T-helper 9 cell (primary cell): ENCODE results near the gene TMEM129.

Source experiments
- DNase-seq: peaks from one replicate; pipeline ENCODE4 v3.0.0-alpha.2; 2020

Gene TMEM129

GRCh38 chr4:1757836-1758235, 36.7 kb upstream of the TMEM129 start:
- no peak for DNase-seq

GRCh38 chr4:1756893-1757779, 36.0 kb upstream of the TMEM129 start:
- no peak for DNase-seq

GRCh38 chr4:1756079-1756478, 35.0 kb upstream of the TMEM129 start:
- DNase-seq, result no peak

DNA sequence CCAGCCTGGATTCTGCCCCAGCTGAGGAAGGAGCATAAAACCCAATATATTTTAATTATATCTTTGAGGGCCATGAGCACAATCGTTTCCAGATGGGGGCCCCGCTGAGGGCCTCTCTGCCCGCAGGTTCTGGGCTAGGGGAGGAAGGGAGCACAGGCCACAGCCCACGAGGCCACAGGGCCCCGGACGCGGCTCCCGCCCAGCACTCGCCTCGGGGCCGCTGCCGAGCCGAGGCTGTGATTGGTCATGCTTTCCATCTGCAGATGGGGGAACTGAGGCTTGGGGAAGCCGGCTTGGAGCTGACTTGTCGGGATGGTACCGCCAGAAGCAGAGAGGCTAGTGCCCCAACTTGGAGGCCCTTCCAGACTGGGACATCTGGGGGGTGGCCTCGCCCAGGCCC, 34.2 kb upstream of the TMEM129 start:
- DNase-seq, result no peak

- no peak for DNase-seq
Observed at GRCh38 chr4:1754336-1754735, 33.2 kb upstream of the TMEM129 start.

GRCh38 chr4:1753697-1754311, 32.7 kb upstream of the TMEM129 start:
- no peak for DNase-seq

GRCh38 chr4:1753294-1753696, 32.2 kb upstream of the TMEM129 start:
- DNase-seq, result no peak

GRCh38 chr4:1752284-1753041, 31.3 kb upstream of the TMEM129 start:
- no peak for DNase-seq

DNA sequence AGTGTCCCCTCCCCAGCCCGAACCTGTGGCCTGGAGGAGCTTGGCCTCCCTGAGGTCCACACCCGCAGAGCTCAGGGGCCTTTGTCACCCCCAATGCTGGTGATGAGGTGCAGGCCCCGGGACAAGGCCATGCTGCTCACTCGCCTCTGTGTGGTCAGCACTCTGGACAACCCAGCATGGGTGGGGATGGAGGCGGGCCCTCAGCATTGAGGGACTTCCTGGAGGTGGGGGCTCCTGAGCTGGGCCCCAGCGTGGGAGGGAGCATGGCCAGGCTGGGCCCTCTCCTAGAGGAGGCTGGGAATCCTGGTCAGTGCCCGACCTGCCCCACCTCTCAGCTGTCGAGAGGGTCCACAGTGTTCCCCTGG, 30.8 kb upstream of the TMEM129 start:
- no peak for DNase-seq

GRCh38 chr4:1751155-1751918, 30.2 kb upstream of the TMEM129 start:
- DNase-seq, result no peak

GRCh38 chr4:1750381-1751154, 29.4 kb upstream of the TMEM129 start:
- DNase-seq, result no peak

GRCh38 chr4:1749826-1750225, 28.7 kb upstream of the TMEM129 start:
- no peak for DNase-seq

DNA sequence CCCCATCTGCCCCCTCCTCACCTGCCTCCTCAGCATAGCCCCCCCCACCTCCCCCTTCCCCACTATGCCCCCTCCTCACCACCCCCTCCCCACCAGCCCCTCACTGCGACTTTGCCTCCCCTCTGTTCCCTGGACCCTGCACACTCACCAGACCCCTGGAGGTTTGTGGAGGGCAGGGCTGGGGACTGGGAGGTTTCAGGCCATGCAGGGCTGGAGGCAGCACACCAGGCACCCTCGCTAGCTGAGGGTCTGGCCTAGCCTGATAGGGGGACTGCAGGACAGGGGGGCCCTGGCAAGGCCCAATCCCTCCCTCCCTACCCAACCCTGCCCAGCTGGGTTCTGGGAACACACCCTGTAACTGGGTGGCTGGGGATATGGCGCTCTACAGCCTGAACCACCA, 28.2 kb upstream of the TMEM129 start:
- no peak for DNase-seq

GRCh38 chr4:1748465-1748995, 27.4 kb upstream of the TMEM129 start:
- peak; percentile 80 for DNase-seq

DNA sequence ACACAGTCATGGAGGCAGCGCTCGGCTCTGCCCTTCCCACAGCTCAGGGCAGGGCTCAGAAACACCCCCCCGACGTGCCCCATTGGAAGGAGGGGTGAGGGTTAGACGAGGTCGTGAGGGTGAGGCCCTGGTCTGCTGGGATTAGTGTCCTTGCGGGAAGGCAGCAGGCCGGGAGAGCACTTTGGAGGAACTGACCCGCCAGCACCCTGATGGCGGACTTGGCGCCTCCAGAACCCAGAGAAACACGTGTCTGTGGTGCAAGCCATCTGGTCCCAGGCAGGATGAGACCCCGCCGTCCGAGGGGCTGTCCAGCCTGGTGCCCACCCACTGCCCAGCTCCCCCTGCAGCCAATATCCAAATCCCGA, 26.5 kb upstream of the TMEM129 start:
- DNase-seq, result no peak

DNA sequence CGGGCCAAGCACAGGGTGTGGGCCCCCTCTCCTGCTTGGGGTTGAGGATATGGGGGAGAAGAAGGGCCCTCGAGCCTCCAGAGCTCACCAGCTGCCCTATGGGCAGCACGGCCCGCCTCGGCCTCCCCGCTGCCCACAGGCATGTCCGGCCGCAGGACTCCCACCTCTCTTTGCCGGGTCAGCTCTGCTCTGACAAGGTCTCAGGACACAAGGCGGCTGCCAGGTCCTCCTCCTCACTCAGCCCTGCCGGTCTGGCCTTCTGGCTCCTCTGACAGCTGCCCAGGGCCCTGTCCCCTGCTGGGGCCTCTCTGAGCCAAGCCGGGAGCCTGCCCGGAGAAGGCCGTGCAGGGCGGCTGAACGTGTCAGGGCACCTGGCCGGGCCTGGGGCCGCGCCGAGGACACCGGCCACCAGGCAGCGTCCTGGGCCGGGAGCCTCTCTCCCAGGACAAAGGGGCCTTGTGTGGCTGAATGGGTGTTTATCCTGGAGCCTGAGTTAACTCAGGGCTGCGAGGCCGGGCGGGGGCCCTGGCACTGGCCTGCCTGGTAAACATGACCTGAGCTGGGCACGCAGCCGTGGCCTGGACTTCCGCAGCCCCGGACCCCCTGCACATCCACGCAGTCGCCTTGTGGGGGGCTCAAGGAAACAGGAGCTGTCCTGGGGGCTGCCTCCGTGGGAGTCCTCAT, 25.9 kb upstream of the TMEM129 start:
- no peak for DNase-seq

GRCh38 chr4:1746265-1746691, 25.2 kb upstream of the TMEM129 start:
- DNase-seq, result peak; percentile 68

DNA sequence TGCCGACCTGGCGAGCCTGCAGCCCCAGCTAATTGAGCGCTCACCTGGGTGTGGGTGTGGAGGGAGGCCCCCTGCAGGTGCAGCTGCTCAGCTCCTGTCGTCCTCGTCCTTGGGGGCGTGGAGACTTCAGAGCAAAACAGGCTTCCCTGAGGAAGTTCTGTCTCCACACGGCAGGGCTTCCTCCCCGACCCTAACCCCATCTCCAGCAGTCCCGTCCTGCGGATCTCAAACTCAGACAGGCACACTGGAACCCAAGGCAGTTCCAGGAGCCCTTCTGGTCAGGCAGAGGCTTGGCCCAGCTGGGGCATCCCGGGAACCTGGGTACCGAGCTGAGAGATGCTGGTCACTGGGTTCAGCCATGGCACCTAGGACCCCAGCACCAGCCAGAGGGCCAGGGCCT, 24.6 kb upstream of the TMEM129 start:
- no peak for DNase-seq

GRCh38 chr4:1745165-1745564, 24.0 kb upstream of the TMEM129 start:
- DNase-seq, result no peak

DNA sequence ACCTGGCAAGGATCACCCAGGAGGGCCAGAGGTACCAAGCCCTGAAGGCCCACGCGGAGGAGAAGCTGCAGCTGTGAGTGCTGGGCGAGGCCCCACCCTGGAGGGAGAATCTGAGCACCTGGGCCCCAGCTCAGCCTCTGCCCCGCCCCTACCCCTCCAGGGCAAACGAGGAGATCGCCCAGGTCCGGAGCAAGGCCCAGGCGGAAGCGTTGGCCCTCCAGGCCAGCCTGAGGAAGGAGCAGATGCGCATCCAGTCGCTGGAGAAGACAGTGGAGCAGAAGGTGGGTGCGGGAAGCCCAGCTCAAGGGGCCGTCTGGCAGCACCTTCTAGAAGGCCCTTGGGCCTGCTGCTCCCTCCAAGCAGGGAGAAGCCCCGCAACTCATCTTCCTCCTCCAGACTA, 23.4 kb upstream of the TMEM129 start:
- no peak for DNase-seq

- no peak for DNase-seq
Observed at GRCh38 chr4:1743975-1744374, 22.9 kb upstream of the TMEM129 start.
